NCI-H1092 (cell line): Measurements from ENCODE around the gene PHF21A.
"Not testable (repeated sequence)": the region's sequence is repeated elsewhere in the genome, so short reads cannot be mapped to it uniquely, and the experiment has no call there.

Experiments
- DNase-seq: peaks from one replicate; lab custom pipeline; 2025; lab: John Stamatoyannopoulos, UW

Gene PHF21A

GRCh38 chr11:45921561-45922424 is 199.5 kb downstream of the PHF21A start:
- DNase-seq = no peak

DNA sequence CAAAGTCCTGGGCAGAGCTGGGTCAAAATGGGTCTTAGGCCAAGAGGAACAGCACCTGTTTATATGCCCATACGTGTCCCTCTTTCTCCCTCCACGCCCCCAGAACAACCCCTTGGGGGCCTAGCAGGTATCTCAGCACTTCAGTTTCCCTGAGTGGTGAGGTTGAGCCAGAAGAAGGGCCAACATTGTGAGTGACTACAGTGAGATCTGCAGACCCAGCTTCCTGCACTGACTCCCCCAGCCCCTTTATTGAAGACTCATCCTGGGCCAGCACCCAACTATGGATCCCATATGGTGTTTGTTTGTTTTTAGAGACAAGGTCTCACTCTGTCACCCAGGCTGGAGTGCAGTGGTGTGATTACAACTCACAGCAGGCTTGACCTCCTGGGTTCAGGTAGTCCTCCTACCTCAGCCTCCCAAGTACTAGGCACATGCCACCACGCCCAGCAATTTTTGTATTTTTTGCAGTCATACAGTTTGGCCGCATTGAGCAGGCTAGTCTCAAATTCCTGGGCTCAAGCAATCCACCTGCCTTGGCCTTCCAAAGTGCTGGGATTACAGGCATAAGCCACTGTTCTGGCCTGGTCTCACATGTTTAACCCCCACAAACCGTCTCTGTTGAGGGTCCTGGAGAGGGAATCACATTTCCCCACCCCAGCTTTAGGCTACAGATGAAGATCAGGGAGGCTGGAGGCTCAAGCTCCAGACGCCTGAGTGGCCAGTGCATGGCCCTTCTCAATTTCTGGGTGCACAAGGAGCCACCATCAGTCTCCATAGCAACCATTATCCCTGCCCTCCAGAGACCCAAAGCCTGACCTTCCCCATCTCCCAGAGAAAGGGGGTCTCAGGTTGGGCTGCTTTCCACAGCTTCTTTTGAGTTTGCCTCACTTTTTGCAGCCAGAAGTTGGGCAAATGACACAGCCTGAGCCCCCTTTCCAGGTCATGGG is 200.4 kb downstream of the PHF21A start:
- DNase-seq = no peak

DNA sequence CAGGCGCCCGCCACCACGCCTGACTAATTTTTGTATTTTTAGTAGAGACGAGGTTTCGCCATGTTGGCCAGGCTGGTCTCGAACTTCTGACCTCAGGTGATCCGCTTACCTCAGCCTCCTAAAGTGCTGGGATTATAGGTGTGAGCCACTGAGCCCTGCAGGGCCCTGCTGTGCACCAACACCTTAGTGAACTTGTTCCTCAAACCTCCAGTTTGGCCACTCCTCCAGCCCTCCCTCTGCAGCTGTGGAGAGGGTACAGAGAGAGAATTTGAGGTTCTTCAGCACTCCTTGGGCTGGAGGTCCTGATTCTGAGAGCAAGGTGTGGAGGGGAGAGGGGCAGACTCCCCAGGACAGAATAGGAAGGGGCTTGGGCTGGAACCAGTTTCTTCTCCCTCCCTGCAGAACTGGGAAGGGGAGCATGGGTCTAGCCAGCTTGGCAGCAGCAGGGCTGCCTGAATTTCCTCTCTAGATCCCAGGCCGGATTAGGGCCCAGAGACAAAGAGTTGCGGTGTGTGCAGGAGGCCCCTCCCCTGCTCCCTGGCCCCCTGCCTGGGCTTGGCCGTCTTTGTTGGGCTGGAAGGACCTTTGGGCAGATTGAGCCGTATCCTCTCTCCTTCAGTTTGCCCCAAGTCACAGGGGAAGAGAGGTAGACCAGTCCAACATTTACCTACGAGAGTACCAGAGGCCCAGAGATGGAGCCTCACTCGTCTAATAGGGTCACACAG is 201.3 kb downstream of the PHF21A start:
- no peak for DNase-seq

DNA sequence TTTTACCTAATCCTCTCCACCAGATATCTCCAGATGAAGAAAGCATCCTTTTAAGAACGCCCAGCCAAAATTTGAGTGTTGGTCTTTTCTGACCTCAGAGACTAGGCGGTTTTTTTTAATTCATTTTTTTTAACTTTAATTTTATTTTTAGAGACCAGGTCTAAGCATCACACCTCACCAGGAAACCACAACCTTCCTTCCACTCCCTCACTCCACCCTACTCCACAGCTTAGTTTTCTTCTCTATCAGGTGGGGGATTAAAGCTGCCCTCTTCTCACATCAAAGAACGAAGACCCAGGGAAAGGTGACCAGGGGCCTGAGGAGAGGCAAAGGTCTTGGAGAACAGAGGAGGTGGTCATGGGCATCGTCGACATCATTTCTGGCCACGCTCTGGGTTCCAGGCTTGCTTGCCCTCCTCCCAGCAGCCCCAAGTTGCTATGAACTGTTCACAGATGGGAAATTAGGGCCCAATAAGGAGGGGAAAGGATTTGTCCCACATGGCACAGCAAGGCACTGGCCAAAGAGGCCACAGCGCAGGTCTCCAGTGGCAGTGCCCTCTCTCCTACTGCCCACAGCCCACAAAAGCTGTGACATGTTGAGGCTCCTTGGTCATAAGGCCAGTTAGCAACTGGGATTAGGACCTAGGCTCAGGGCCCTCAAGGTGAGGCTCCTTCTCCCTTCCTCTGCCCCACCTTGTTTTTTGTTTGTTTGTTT is 202.1 kb downstream of the PHF21A start:
- DNase-seq = no peak

- peak; percentile 74 for DNase-seq
Observed at GRCh38 chr11:45918331-45918941, 202.8 kb downstream of the PHF21A start.

GRCh38 chr11:45917623-45918330 is 203.5 kb downstream of the PHF21A start, which contains the start of gene PEX16:
Gene PEX16 (minus strand): TSS chr11:45917877. CDS start chr11:45917811, 66 bp downstream.
- peak; percentile 98 for DNase-seq

DNA sequence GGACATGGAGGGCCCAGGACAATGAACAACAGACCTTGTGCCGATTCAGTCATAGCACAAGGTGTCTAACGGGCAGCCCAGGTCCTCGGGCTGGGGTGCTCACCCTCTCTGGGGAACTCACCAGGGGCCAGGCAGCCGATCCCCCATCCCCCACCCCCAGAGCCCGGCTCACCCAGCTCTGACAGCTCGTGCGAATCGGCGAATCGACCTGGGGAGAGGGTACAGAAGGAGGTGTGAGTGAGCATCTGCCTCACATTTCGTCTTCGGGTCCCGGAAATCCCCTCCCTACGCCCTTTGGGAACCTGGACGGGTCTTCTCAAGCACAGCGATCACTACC is 204.0 kb downstream of the PHF21A start:
- no peak for DNase-seq

- DNase-seq = no peak
Observed at GRCh38 chr11:45915446-45915845, 205.8 kb downstream of the PHF21A start.

GRCh38 chr11:45913942-45914635 is 207.2 kb downstream of the PHF21A start:
- DNase-seq = no peak

DNA sequence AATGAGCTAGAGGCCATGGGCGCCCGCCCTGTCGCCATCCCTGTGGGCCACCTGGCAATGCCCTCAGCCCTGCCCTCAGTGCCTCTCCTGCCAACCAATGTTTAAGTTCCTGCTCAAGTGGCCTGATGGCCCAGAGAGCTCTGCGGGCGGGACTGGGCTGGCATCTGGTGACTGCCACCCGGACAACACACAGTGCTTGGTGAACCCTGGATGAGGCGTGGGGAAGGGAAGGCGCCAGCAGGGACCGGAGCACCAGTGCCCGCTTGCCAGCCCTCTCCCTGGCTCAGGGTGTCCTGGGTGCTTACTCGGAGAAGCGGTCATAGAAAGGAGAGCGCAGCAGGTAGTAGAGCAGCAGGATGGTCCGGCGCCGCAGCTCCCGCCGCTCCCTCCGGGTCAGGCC is 207.7 kb downstream of the PHF21A start:
- DNase-seq = no peak

- no peak for DNase-seq
Observed at GRCh38 chr11:45910623-45911022, 210.6 kb downstream of the PHF21A start.

DNA sequence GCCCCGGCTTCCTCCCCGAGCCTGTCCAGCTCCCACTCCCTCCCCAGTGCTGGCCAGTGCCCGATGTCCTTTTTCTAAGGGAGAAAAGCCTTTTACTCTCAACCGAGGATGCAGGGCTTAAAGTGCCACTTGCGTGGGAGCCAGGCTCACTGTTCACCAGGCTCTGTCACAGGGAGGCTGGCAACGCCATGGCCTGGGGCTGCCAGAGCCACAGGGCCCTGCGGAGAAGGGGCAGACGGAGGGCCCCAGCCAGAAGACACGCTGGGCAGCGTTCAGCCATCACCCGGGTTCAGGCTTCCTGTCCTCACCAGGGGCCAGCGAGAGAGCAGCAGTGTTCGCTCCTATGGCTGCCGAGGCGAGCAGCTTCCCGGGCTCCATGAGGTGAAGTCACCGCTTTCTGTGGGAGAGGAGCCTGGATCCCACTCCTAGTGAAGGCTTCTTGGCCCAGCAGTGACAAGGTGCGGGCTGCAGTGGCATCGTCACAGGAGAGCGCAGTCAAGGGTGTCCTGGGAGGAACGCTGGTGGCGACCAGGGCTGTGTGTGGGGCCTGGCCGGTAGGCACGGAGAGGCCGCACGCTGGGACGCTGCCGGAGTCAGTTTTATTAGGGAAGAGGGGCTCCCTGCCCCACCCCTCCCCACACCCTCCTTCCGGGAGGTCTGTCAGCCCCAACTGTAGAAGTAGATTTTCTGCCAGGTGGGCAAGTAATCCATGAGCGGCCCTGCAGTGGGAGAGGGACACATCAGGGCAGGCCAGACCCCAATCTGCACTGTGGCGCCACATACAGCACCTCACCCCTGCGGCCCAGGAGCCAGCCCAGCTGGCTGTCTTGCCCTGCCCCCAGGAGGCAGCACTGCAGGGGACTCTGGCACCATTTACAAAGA is 211.4 kb downstream of the PHF21A start:
- DNase-seq = no peak

DNA sequence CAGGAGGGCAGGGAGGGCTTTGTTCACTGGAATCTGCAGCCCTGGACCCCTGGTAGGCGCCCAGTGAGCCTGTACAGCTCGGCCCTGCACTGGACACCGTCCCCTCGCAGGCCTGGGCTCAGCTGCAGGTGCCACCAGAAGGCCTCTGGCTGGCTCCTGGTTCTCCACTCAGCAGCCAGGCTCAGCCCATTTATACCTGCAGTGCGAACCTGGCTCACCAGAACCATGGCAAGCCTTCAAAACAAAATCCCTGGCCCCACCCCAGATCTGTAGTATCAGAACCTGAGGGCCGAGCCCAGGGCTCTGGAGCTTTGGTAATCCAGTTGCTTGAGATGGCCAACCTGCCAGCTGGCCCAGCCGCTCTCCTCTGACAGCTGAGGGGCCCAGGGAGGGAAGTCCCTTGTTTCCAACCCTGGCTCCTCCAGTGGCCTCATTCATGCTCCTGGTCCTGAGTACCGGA is 213.3 kb downstream of the PHF21A start:
- DNase-seq = no peak

DNA sequence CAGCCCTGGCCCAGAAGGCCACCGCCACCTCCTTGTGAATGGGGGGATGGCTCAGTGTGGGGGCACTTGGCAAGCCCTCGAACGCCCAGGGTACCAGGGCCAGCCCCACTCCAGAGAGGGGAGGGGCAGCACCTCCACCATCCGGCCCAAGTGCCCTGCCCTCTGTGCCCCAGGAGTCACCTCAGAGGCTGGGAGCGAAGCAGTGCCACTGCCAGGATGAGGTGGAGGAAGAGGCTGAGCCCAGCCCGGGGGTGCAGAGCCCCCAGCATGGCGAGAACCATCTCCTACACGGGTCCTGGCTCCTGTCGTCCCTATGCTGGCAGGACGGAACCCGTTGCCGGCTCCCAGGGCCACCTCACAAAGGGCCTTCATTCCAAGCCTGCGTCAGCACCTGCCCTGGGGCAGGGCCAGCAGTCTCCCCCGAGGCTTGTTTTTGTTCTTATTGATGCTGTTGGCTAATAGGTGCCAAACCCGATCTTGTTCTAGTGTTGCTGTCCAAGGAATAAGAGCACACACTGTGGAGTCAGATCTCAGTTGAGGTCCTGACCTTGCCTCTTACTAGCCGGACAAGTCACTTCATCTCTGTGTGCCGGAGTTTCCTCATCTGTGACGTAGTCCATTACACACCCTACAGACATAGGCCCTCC is 214.2 kb downstream of the PHF21A start, which contains the start of gene FREY1:
FREY1 (minus strand) TSS at position 307 of the 647 bp plus-strand sequence; CDS start at position 281, 26 bp downstream.
- DNase-seq = no peak

- no peak for DNase-seq
Observed at GRCh38 chr11:45906096-45906682, 215.1 kb downstream of the PHF21A start.

- not testable (repeated sequence) for DNase-seq
Observed at GRCh38 chr11:45905576-45905975, 215.7 kb downstream of the PHF21A start.

- DNase-seq = no peak
Observed at GRCh38 chr11:45905095-45905494, 216.2 kb downstream of the PHF21A start.
